Tibial artery (tissue), 4 donors: ENCODE data around the gene RAB5B.

Experiments used
- DNase-seq, 2 donors: peaks; one replicate each; pipeline ENCODE4 v3.0.0-alpha.2; 2019
- H3K27ac ChIP-seq, 2 donors: fragments of 200-600 bp; sonication (generic) in 1 of 2; 1 replicate in 1 of 2; 2 replicates in 1 of 2; pipeline ENCODE4 v1.5.1; 2018 to 2019; ENCODE audit warnings: mild to moderate bottlenecking in 1 of 2
- H3K27me3 ChIP-seq, 2 donors: fragments of 200-600 bp; sonication (generic) in 1 of 2; one replicate each; pipeline versions ENCODE4 v1.5.1 to v1.6.0; 2016 to 2019
- H3K36me3 ChIP-seq, 3 donors: fragments of 200-600 bp; sonication (generic) in 2 of 3; one replicate each; pipeline ENCODE4 v1.5.1; 2016 to 2019; ENCODE audit warnings: mild to moderate bottlenecking in 2 of 3
- H3K4me1 ChIP-seq, 4 donors: fragments of 200-600 bp; sonication (generic) in 2 of 4; 1 replicate in 3 of 4; 2 replicates in 1 of 4; pipeline ENCODE4 v1.5.1; 2016 to 2019
- H3K4me3 ChIP-seq, 2 donors: fragments of 200-600 bp; sonication (generic) in 1 of 2; 1 replicate in 1 of 2; 2 replicates in 1 of 2; pipeline ENCODE4 v1.5.1; 2018 to 2019; ENCODE audit warnings: mild to moderate bottlenecking in 2 of 2
- H3K9me3 ChIP-seq, 3 donors: fragments of 200-600 bp; sonication (generic) in 1 of 3; one replicate each; pipeline ENCODE4 v1.5.1; 2016 to 2019
- CTCF ChIP-seq, 2 experiments: fragments of 200-600 bp in 1 of 2; fragments of 450-650 bp in 1 of 2; IDR thresholded peaks; one replicate each; pipeline ENCODE4 v1.5.1; 2017 to 2019; ENCODE audit warnings: antibody characterized with exemption in 2 of 2, mild to moderate bottlenecking in 1 of 2, moderate library complexity in 1 of 2
- intact Hi-C: fragments of 100-400 bp; cut with DNase I; formaldehyde crosslinking; loops from one replicate; pipeline ENCODE4 v1.15.0; 2023; ENCODE audit warnings: low total_unique reads

Gene RAB5B

GRCh38 chr12:56029166-56029519 lies 55.3 kb downstream of the RAB5B start:
- Histone ChIP-seq H3K4me3 (no peak overlapping the region), H3K9me3 (no peaks in the 10 kb centered on the region), H3K27me3 (no peaks in the 10 kb centered on the region), H3K27ac (no peak overlapping the region), H3K36me3 (peaks cover 29 to 66% (median 57%) of the 10 kb centered on the region in 3 donors), H3K4me1 (no peaks in the 10 kb centered on the region)
- no peak for TF ChIP-seq CTCF (IDR thresholded peaks at IDR 0.05)
- DNase-seq, result no peak
- intact Hi-C loops, result loop anchor here (5.0 kb wide), 1 partner anchor 37 kb away; no protein-coding TSS in a partner anchor

GRCh38 chr12:56029666-56030293 lies 55.9 kb downstream of the RAB5B start:
- H3K36me3 ChIP-seq, result peaks cover 30 to 70% (median 60%) of the 10 kb centered on the region in 3 donors
- intact Hi-C loops, result loop anchor here (5.0 kb wide), 1 partner anchor 37 kb away; no protein-coding TSS in a partner anchor
- no peak for DNase-seq
- H3K27me3 ChIP-seq, result no peaks in the 10 kb centered on the region
- H3K27ac ChIP-seq, result no peak overlapping the region
- no peak overlapping the region for H3K4me3 ChIP-seq
- peak; percentile 55 to 57 for TF ChIP-seq CTCF (IDR thresholded peaks at IDR 0.05)
- no peaks in the 10 kb centered on the region for H3K4me1 ChIP-seq
- no peaks in the 10 kb centered on the region for H3K9me3 ChIP-seq

- intact Hi-C loops, result no loop called here
- no peak for DNase-seq
- Histone ChIP-seq H3K9me3 (no peaks in the 10 kb centered on the region), H3K27me3 (no peaks in the 10 kb centered on the region), H3K27ac (no peak overlapping the region), H3K4me1 (no peaks in the 10 kb centered on the region), H3K36me3 (peaks cover 39 to 72% (median 66%) of the 10 kb centered on the region in 3 donors), H3K4me3 (no peak overlapping the region)
- no peak for TF ChIP-seq CTCF (IDR thresholded peaks at IDR 0.05)
These were observed 58.1 kb downstream of the RAB5B start for GRCh38 chr12:56031987-56032386.

- TF ChIP-seq CTCF (IDR thresholded peaks at IDR 0.05), result no peak
- peaks cover 39 to 64% (median 59%) of the 10 kb centered on the region in 3 donors for H3K36me3 ChIP-seq
- no peaks in the 10 kb centered on the region for H3K27me3 ChIP-seq
- no peaks in the 10 kb centered on the region for H3K4me1 ChIP-seq
- intact Hi-C loops, result no loop called here
- H3K9me3 ChIP-seq, result no peaks in the 10 kb centered on the region
- no peak overlapping the region for H3K27ac ChIP-seq
- H3K4me3 ChIP-seq, result no peak overlapping the region
- DNase-seq, result no peak
These were observed 60.9 kb downstream of the RAB5B start for GRCh38 chr12:56034586-56035332.

- H3K27me3 ChIP-seq, result no peaks in the 10 kb centered on the region
- no peak overlapping the region for H3K4me3 ChIP-seq
- H3K4me1 ChIP-seq, result peaks cover 4 to 10% (median 6%) of the 10 kb centered on the region in 4 donors
- peaks cover 35 to 56% (median 45%) of the 10 kb centered on the region in 3 donors for H3K36me3 ChIP-seq
- no peak for TF ChIP-seq CTCF (IDR thresholded peaks at IDR 0.05)
- intact Hi-C loops, result no loop called here
- no peak overlapping the region for H3K27ac ChIP-seq
- DNase-seq, result no peak
- H3K9me3 ChIP-seq, result no peaks in the 10 kb centered on the region
These were observed 63.3 kb downstream of the RAB5B start for GRCh38 chr12:56037161-56037560.
